Subcutaneous adipose tissue (tissue), 4 donors: ENCODE results near the gene SIRPA. TPM values are rescaled to one million over a fixed set of nuclear protein-coding genes. Genes with fewer than 3 reads are reported as not detected.

Experiments
- total RNA-seq, 4 donors: library from RNA; depleted of rRNA; stranded (reverse); fragments of >200 nt; gene quantifications; one replicate each; pipeline ENCODE4 v1.1.0, GENCODE V29; 2016
- TF ChIP-seq, protein P1 (sequence below): fragments of 450-650 bp; IDR thresholded peaks from one replicate; pipeline ENCODE4 v1.5.1; 2016; ENCODE audit warnings: low read depth, mild to moderate bottlenecking, control low read depth, antibody characterized with exemption, moderate library complexity

SIRPA gene
- total RNA-seq, 4 donors from 2014 or later: 35.0 to 101 (median 53.1) TPM

DNA sequence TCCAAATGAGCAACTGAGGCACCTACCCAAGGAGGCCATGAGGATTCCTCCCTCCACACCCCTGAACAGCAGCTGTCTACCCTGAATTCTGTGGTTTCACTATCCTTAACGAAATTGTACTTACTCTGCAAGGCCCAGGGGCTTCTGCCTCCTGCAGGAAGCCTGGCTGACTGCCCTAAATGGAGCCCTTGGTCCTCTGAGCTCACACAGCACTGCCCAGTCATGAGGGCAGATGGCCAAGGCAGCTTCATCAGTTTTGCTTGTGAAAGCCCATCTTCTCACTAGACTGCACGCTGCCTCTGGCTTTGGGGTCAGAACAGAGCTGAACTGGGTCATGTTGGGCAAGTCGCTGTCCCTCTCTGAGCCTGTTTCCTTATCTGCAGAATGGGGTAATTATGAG is 26.4 kb upstream of the SIRPA start:
- TF ChIP-seq, protein P1, sequence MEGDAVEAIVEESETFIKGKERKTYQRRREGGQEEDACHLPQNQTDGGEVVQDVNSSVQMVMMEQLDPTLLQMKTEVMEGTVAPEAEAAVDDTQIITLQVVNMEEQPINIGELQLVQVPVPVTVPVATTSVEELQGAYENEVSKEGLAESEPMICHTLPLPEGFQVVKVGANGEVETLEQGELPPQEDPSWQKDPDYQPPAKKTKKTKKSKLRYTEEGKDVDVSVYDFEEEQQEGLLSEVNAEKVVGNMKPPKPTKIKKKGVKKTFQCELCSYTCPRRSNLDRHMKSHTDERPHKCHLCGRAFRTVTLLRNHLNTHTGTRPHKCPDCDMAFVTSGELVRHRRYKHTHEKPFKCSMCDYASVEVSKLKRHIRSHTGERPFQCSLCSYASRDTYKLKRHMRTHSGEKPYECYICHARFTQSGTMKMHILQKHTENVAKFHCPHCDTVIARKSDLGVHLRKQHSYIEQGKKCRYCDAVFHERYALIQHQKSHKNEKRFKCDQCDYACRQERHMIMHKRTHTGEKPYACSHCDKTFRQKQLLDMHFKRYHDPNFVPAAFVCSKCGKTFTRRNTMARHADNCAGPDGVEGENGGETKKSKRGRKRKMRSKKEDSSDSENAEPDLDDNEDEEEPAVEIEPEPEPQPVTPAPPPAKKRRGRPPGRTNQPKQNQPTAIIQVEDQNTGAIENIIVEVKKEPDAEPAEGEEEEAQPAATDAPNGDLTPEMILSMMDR: no peak

DNA sequence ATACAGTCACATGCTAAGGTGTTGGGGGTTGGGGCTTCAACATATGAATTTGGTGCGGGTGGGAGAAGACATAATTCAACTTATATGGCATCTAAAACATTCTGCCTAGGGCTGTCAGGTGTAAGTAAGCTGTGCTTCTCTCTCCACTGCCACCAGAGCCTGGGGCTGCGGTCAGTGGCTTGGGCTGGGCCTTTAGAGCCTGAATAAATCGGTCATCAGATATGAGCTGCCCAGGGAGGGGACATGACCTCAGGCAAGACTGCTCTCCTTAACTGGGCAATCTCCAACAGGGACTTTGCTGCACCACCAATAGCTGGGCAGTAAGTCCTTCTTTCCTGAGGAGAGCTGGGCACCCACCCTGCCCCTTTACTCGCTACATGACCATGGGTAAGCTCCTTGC is 24.9 kb upstream of the SIRPA start:
- TF ChIP-seq, protein P1: no peak

- TF ChIP-seq, protein P1: no peak
These were observed 24.2 kb upstream of the SIRPA start for GRCh38 chr20:1870792-1871550.

- TF ChIP-seq, protein P1: no peak
These were observed 23.3 kb upstream of the SIRPA start for GRCh38 chr20:1871807-1872458.

DNA sequence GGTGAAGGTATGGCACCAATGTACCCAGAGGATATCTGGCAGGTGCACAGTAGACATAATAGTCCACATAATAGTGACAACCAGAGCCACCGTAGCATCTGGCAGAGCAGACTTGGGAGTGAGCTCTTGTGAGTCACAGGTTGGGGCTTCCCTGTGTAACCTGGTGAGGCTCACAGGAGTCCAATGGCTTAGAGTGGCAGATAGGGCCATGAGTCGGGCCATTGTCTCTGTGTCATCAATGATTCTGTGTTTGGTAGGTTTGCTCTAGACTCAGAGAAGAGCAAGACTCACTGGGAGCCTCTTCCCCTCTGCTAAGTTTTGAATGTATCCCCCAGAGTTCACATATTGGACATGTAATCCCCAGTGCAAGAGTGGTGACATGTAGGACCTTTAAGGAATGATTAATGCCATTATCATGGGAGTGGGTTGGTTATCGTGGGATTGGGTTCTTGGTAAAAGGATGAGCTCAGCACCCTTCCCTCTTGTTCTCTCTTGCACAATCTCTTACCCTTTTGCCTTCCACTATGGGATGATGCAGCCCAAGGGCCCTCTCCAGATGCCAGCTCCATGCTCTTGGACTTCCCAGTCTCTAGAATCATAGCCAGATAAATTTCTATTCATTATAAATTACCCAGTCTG is 22.6 kb upstream of the SIRPA start:
- TF ChIP-seq, protein P1: no peak

- TF ChIP-seq, protein P1: no peak
These were observed 20.6 kb upstream of the SIRPA start for GRCh38 chr20:1874450-1875182.
